Measurements from ENCODE around the gene BSX.

The BSX gene

DNA sequence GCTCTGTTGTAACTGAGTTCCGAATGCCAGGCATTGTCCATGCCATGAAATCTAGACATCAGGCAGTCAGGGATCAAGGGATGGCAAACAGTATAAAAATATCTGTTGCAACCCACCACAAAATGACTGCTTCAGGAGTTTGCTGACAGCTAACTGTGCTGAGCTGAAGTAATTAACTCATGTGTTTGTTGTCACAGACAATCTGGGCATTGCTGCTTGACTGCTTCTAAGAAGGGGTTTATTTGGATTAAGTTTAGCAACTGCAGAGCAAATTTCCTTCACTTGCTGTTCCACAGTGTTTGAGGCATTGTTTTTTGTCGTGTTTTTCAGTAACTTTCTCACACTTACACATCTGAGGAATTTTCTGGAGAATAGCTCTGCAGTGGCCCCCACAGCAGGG, 30.4 kb downstream of the BSX start:
- DNase-seq = no peak

DNA sequence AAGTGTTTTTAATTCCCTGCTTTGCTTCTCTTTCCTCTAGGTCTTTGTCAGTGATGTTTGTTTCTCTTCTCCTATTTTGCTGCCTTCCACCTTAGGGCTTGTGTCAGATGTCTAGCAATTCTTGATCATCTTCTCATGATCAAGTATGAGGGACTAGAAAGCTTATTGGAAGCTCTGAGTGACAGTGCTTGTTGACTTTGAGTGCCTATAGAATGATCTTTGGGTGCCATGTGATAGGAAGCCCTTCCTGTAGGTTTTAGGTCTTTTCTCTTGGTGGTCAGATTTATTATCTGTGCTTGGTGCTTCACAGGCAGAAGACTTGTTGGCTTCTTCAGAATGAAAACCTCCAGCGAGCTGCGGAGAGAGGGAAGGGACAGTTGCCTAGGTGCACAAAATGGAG, 43.1 kb downstream of the BSX start:
- DNase-seq = no peak

DNA sequence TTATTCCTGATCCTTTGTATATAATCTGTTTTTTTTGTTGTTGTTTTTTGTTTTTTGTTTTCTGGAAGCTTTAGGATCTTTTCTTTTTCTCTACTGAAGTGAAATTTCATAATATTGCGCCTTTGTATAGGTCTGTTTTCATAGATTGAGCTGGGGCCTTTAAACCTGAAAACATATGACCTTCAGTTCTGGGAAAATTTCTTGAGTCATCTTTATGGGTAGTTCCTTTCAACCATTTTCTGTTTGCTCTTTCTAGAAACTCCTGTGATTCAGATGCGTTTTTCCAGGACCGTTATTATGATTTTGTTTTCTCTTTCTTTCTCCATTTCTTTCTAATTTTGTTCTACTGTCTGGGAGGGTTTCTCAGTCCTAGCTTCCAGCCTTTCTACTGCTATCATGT, 43.7 kb downstream of the BSX start:
- DNase-seq = no peak

DNA sequence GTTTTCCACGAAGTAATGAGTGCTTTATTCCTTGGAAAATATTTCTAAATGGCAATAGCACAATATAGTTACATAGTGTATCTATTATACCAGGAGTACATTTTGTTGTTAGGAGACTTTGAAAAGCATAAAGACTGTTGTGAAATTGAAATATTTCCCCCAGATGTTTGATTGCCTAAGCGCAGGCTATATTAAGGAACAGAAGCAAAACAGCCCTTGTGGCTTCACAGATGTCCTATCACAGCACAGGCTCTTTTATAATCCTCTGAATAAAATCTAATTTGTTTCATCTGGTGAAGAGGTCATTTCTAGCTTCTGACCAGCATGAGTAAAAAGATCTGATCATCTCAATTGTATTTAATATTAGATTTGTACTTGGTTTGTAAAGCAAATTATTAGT, 48.2 kb downstream of the BSX start:
- DNase-seq = no peak

DNA sequence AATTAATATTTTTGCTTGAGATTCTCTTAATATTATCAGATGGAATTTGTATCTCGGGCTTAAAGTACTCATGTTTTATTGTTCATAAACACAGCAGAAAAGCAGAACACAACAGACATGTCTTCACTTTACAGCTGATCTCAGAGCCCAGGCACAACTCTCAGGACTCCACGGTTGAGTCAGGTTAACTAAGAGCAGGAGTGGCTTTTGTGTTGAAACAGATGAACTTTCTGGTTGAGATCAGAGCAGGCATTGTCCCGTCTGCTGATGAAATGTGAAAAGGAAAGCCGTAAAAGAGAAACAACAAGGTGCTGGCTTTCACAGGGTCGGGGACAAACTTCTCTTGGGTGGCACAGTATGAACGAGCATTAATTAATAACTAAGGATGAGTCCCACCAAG, 50.1 kb downstream of the BSX start:
- DNase-seq = no peak
